Stimulated activated CD4-positive, alpha-beta T cell treated with anti-CD3 and anti-CD28 coated beads, Interleukin-1b, Interleukin-23, amount 100 ng/mL, for 1 hour (primary cell): ENCODE data around the gene BIRC6.
"Not testable (repeated sequence)": the region's sequence is repeated elsewhere in the genome, so short reads cannot be mapped to it uniquely, and the experiment has no call there.

Source experiments
- DNase-seq, 2 donors: peaks; one replicate each; pipeline ENCODE4 v3.0.0-alpha.2; 2020; ENCODE audit warnings: low read depth in 2 of 2

BIRC6 gene

GRCh38 chr2:32506446-32506845 lies 149.6 kb downstream of the BIRC6 start:
- no peak for DNase-seq

- DNase-seq = no peak
Observed at GRCh38 chr2:32514946-32515345, 158.1 kb downstream of the BIRC6 start.

- no peak for DNase-seq
Observed at GRCh38 chr2:32516567-32516966, 159.7 kb downstream of the BIRC6 start.

GRCh38 chr2:32522770-32523169 lies 165.9 kb downstream of the BIRC6 start:
- no peak for DNase-seq

- DNase-seq = no peak
Observed at GRCh38 chr2:32523686-32524085, 166.9 kb downstream of the BIRC6 start.

- DNase-seq = no peak
Observed at GRCh38 chr2:32532341-32532740, 175.5 kb downstream of the BIRC6 start.

GRCh38 chr2:32532961-32533360 lies 176.1 kb downstream of the BIRC6 start:
- no peak for DNase-seq

GRCh38 chr2:32534831-32535230 lies 178.0 kb downstream of the BIRC6 start:
- no peak for DNase-seq

GRCh38 chr2:32538735-32539134 lies 181.9 kb downstream of the BIRC6 start:
- no peak for DNase-seq

- DNase-seq = not testable (repeated sequence)
Observed at GRCh38 chr2:32552483-32552882, 195.7 kb downstream of the BIRC6 start.

- no peak for DNase-seq
Observed at GRCh38 chr2:32553829-32554432, 197.1 kb downstream of the BIRC6 start.

- no peak for DNase-seq
Observed at GRCh38 chr2:32558492-32558891, 201.7 kb downstream of the BIRC6 start.

- DNase-seq = no peak
Observed at GRCh38 chr2:32559136-32559535, 202.3 kb downstream of the BIRC6 start.

- no peak for DNase-seq
Observed at GRCh38 chr2:32562906-32563305, 206.1 kb downstream of the BIRC6 start.

- DNase-seq = no peak
Observed at GRCh38 chr2:32564417-32565035, 207.7 kb downstream of the BIRC6 start.

- DNase-seq = no peak
Observed at GRCh38 chr2:32565902-32566301, 209.1 kb downstream of the BIRC6 start.

- no peak for DNase-seq
Observed at GRCh38 chr2:32572030-32572429, 215.2 kb downstream of the BIRC6 start.

- DNase-seq = no peak
Observed at GRCh38 chr2:32572737-32573136, 215.9 kb downstream of the BIRC6 start.

- DNase-seq = no peak
Observed at GRCh38 chr2:32591669-32592463, 235.0 kb downstream of the BIRC6 start.

- no peak for DNase-seq
Observed at GRCh38 chr2:32594573-32594972, 237.8 kb downstream of the BIRC6 start.

GRCh38 chr2:32611366-32611765 lies 254.5 kb downstream of the BIRC6 start:
- no peak for DNase-seq

GRCh38 chr2:32611771-32612170 lies 254.9 kb downstream of the BIRC6 start:
- DNase-seq = no peak

- no peak for DNase-seq
Observed at GRCh38 chr2:32614084-32614483, 257.3 kb downstream of the BIRC6 start.
